Measurements from ENCODE around the gene RXRA. TPM values are rescaled to one million over a fixed set of nuclear protein-coding genes. Genes with fewer than 3 reads are reported as not detected.

The RXRA gene
- total and polyA plus RNA-seq, 7 experiments from 2014 or later = 0.31 to 59.5 (median 8.4) TPM

GRCh38 chr9:134485653-134486052 lies 159.4 kb downstream of the RXRA start:
- Histone ChIP-seq H3K36me3 (ENCODE audit: control insufficient read depth in 2 of 3, insufficient read depth in 3 of 3, low read length in 3 of 3) (no peaks in the 10 kb centered on the region), H3K9me3 (ENCODE audit: control insufficient read depth in 2 of 3, low read length in 3 of 3) (no peaks in the 10 kb centered on the region), H3K4me1 (ENCODE audit: control insufficient read depth in 2 of 2, insufficient read depth in 2 of 2, low read length in 2 of 2) (no peaks in the 10 kb centered on the region), H3K27ac (ENCODE audit: low read depth, low read length) (no peak overlapping the region), H3K27me3 (ENCODE audit: control insufficient read depth in 2 of 2, insufficient read depth in 2 of 2, low read length in 2 of 2) (no peaks in the 10 kb centered on the region), H3K4me3 (ENCODE audit: low read length) (no peak overlapping the region)
- intact Hi-C loops (cut with micrococcal nuclease) = no loop called here
- Mint-ChIP-seq H3K4me3 (no peak overlapping the region), H3K27ac (no peak overlapping the region), H3K4me1 (no peaks in the 10 kb centered on the region), H3K9me3 (peaks cover 0 to 1% (median 0%) of the 10 kb centered on the region in 11 donors), H3K36me3 (no peaks in the 10 kb centered on the region), H3K27me3 (peaks cover 0 to 8% (median 0%) of the 10 kb centered on the region in 5 donors)
- DNase-seq (no peak), ATAC-seq (no peak)
- ChIA-PET POLR2A (no interaction called here), CTCF (interaction anchor here (0.6 kb wide), 1 partner anchor 44 kb away, joined by 3 read pairs; no protein-coding TSS in a partner anchor)

DNA sequence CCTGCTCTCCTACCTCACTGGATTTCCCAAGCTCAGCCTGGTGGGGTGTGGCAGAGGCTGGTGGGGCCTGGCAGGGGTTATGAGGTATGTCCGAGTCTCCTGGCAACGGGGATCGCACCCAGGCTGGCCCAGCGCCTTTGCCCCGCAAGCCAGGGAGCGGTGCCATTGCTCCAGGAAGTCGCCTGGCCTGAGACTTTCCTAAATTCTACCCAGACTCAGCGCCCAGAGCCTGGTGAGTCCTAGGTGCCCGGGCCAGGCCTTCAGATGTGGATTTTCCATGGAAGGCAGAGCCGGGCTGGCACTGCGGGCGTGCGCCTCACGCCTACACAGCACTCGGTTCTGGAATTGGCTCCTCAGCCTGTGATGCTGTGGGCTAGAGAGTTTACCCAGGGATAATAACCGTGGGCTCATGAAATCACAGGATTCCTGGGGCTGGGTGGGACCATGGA lies 159.9 kb downstream of the RXRA start:
- Histone ChIP-seq H3K27ac (ENCODE audit: low read depth, low read length) (no peak overlapping the region), H3K4me1 (ENCODE audit: control insufficient read depth in 2 of 2, insufficient read depth in 2 of 2, low read length in 2 of 2) (no peaks in the 10 kb centered on the region), H3K27me3 (ENCODE audit: control insufficient read depth in 2 of 2, insufficient read depth in 2 of 2, low read length in 2 of 2) (no peaks in the 10 kb centered on the region), H3K36me3 (ENCODE audit: control insufficient read depth in 2 of 3, insufficient read depth in 3 of 3, low read length in 3 of 3) (no peaks in the 10 kb centered on the region), H3K4me3 (ENCODE audit: low read length) (no peak overlapping the region), H3K9me3 (ENCODE audit: control insufficient read depth in 2 of 3, low read length in 3 of 3) (no peaks in the 10 kb centered on the region)
- Mint-ChIP-seq H3K27ac (no peak overlapping the region), H3K9me3 (peaks cover 0 to 1% (median 0%) of the 10 kb centered on the region in 11 donors), H3K4me1 (no peaks in the 10 kb centered on the region), H3K36me3 (no peaks in the 10 kb centered on the region), H3K27me3 (peaks cover 0 to 8% (median 0%) of the 10 kb centered on the region in 5 donors), H3K4me3 (no peak overlapping the region)
- DNase-seq (no peak), ATAC-seq (no peak)
- CTCF ChIA-PET = no interaction called here
- POLR2A ChIA-PET = no interaction called here
- intact Hi-C loops (cut with micrococcal nuclease) = no loop called here

- H3K36me3 ChIP-seq (ENCODE audit: control insufficient read depth in 2 of 3, insufficient read depth in 3 of 3, low read length in 3 of 3) = no peaks in the 10 kb centered on the region
- no peak for ATAC-seq
- H3K9me3 Mint-ChIP-seq = peaks cover 0 to 1% (median 0%) of the 10 kb centered on the region in 11 donors
- no peak overlapping the region for H3K4me3 Mint-ChIP-seq
- H3K27ac Mint-ChIP-seq = no peak overlapping the region
- H3K27ac ChIP-seq (ENCODE audit: low read depth, low read length) = no peak overlapping the region
- intact Hi-C loops (cut with micrococcal nuclease) = no loop called here
- H3K4me3 ChIP-seq (ENCODE audit: low read length) = no peak overlapping the region
- POLR2A ChIA-PET = no interaction called here
- no peak for DNase-seq
- H3K27me3 ChIP-seq (ENCODE audit: control insufficient read depth in 2 of 2, insufficient read depth in 2 of 2, low read length in 2 of 2) = no peaks in the 10 kb centered on the region
- H3K9me3 ChIP-seq (ENCODE audit: control insufficient read depth in 2 of 3, low read length in 3 of 3) = no peaks in the 10 kb centered on the region
- H3K4me1 Mint-ChIP-seq = no peaks in the 10 kb centered on the region
- no peaks in the 10 kb centered on the region for H3K4me1 ChIP-seq (ENCODE audit: control insufficient read depth in 2 of 2, insufficient read depth in 2 of 2, low read length in 2 of 2)
- CTCF ChIA-PET = no interaction called here
- H3K36me3 Mint-ChIP-seq = no peaks in the 10 kb centered on the region
- H3K27me3 Mint-ChIP-seq = peaks cover 0 to 8% (median 4%) of the 10 kb centered on the region in 5 donors
Measured at GRCh38 chr9:134486596-134486995, 160.3 kb downstream of the RXRA start.

Small RNA genes lying within 50 kb of the gene (microRNA-seq; reads per million reads assigned to microRNA genes)
- gene MIR4669 (ENCODE audit: borderline microRNAs expressed) = not detected

Other genes with a start within 250 kb of the RXRA start
- gene WDR5, start 190.4 kb upstream of the RXRA start, total RNA-seq = 10 to 100 TPM; 16.0 to 42.3 (median 30.9) TPM
- 10 to 100 TPM; 13.8 to 17.5 TPM for gene WDR5, start 190.4 kb upstream of the RXRA start, polyA plus RNA-seq
- 10 to 100 TPM; 17.1 to 67.0 (median 31.6) TPM for gene RNU6ATAC, start 161.9 kb upstream of the RXRA start, total RNA-seq
- gene RNU6ATAC, start 161.9 kb upstream of the RXRA start, polyA plus RNA-seq = not detected